HEK293 (cell line): ENCODE results near the gene PAPSS2.

Experiments
- CTCF ChIA-PET: fragments of 350-600 bp; formaldehyde crosslinking; extraction: SDS; loops from one replicate; lab custom pipeline; 2021; ENCODE audit warnings: antibody characterized with exemption; lab: Yijun Ruan, JAX
- POLR2A ChIA-PET: fragments of 300-600 bp; formaldehyde crosslinking; extraction: SDS; loops from one replicate; lab custom pipeline; 2020; ENCODE audit warnings: antibody characterized with exemption, inconsistent platforms; lab: Yijun Ruan, JAX
- H3K27ac ChIP-seq: fragments of 200-500 bp; sonication (Bioruptor generic); 2 replicates; pipeline ENCODE4 v1.5.1; 2014; ENCODE audit warnings: low read depth, low read length, control low read depth, inconsistent platforms; ENCODE audit errors: extremely low read depth
- H3K36me3 ChIP-seq, 2 experiments: fragments of 200-500 bp in 1 of 2; sonication (Bioruptor generic) in 1 of 2; 1 replicate in 1 of 2; 2 replicates in 1 of 2; pipeline ENCODE4 v1.5.1; 2014 to 2017; ENCODE audit warnings: inconsistent platforms in 2 of 2, low read length in 2 of 2; ENCODE audit not compliant: control insufficient read depth in 2 of 2, insufficient read depth in 1 of 2
- H3K4me1 ChIP-seq: fragments of 200-500 bp; sonication (Bioruptor generic); 2 replicates; pipeline ENCODE4 v1.5.1; 2014; ENCODE audit warnings: mild to moderate bottlenecking, low read length, inconsistent platforms; ENCODE audit not compliant: control insufficient read depth, insufficient read depth
- H3K4me3 ChIP-seq: 2 replicates; pipeline ENCODE4 v1.5.1; 2011; ENCODE audit warnings: low read depth, mild to moderate bottlenecking, control low read depth, low read length, moderate library complexity
- H3K9me3 ChIP-seq: fragments of 200-500 bp; sonication (Bioruptor generic); 2 replicates; pipeline ENCODE4 v1.5.1; 2014; ENCODE audit warnings: low read depth, low read length, inconsistent platforms; ENCODE audit not compliant: control insufficient read depth, insufficient read depth
- AEBP2 ChIP-seq: fragments of 450-650 bp; formaldehyde crosslinking; IDR thresholded peaks from 2 replicates; pipeline ENCODE4 v1.5.1; 2016; ENCODE audit warnings: missing biosample characterization, missing genetic modification characterization, borderline replicate concordance
- CTCF ChIP-seq: fragments of 450-650 bp; formaldehyde crosslinking; IDR thresholded peaks from 2 replicates; pipeline ENCODE4 v1.5.1; 2016; ENCODE audit warnings: missing biosample characterization, missing genetic modification characterization
- HIC1 ChIP-seq: fragments of 450-650 bp; formaldehyde crosslinking; IDR thresholded peaks from 2 replicates; pipeline ENCODE4 v1.5.1; 2016; ENCODE audit warnings: missing biosample characterization, missing genetic modification characterization
- MEIS1 ChIP-seq: sonication (generic); formaldehyde crosslinking; IDR thresholded peaks from 2 replicates; pipeline ENCODE4 v1.8.1; 2022; ENCODE audit warnings: missing genetic modification reagents, mild to moderate bottlenecking, borderline replicate concordance
- PRDM4 ChIP-seq: fragments of 450-650 bp; formaldehyde crosslinking; IDR thresholded peaks from 2 replicates; pipeline ENCODE4 v1.5.1; 2017; ENCODE audit warnings: missing biosample characterization, missing genetic modification characterization
- SCRT2 ChIP-seq: fragments of 450-650 bp; formaldehyde crosslinking; IDR thresholded peaks from 2 replicates; pipeline ENCODE4 v1.5.1; 2016; ENCODE audit warnings: missing biosample characterization, missing genetic modification characterization
- YY2 ChIP-seq: fragments of 450-650 bp; formaldehyde crosslinking; IDR thresholded peaks from 2 replicates; pipeline ENCODE4 v1.5.1; 2016; ENCODE audit warnings: missing biosample characterization, missing genetic modification characterization
- ZBTB10 ChIP-seq: fragments of 450-650 bp; formaldehyde crosslinking; IDR thresholded peaks from 2 replicates; pipeline ENCODE4 v1.5.1; 2016; ENCODE audit warnings: missing biosample characterization, missing genetic modification characterization
- ZBTB20 ChIP-seq: fragments of 450-650 bp; formaldehyde crosslinking; IDR thresholded peaks from 2 replicates; pipeline ENCODE4 v1.5.1; 2016; ENCODE audit warnings: missing biosample characterization, missing genetic modification characterization
- ZBTB48 ChIP-seq: fragments of 450-650 bp; formaldehyde crosslinking; IDR thresholded peaks from 2 replicates; pipeline ENCODE4 v1.5.1; 2016; ENCODE audit warnings: missing biosample characterization, missing genetic modification characterization
- ZNF112 ChIP-seq: fragments of 450-650 bp; formaldehyde crosslinking; IDR thresholded peaks from 2 replicates; pipeline ENCODE4 v1.5.0; 2017; ENCODE audit warnings: missing biosample characterization, missing genetic modification characterization
- ZNF133 ChIP-seq: fragments of 450-650 bp; formaldehyde crosslinking; IDR thresholded peaks from 2 replicates; pipeline ENCODE4 v1.5.1; 2016; ENCODE audit warnings: missing biosample characterization, missing genetic modification characterization
- ZNF16 ChIP-seq: fragments of 450-650 bp; formaldehyde crosslinking; IDR thresholded peaks from 2 replicates; pipeline ENCODE4 v1.5.1; 2016; ENCODE audit warnings: low read depth, missing biosample characterization, missing genetic modification characterization
- ZNF211 ChIP-seq: fragments of 450-650 bp; formaldehyde crosslinking; IDR thresholded peaks from 2 replicates; pipeline ENCODE4 v1.5.1; 2016; ENCODE audit warnings: low read depth, missing biosample characterization, missing genetic modification characterization
- ZNF292 ChIP-seq: fragments of 450-650 bp; formaldehyde crosslinking; IDR thresholded peaks from 2 replicates; pipeline ENCODE4 v1.5.1; 2016; ENCODE audit warnings: low read depth, missing biosample characterization, missing genetic modification characterization, borderline replicate concordance
- ZNF311 ChIP-seq: fragments of 450-650 bp; formaldehyde crosslinking; IDR thresholded peaks from 2 replicates; pipeline ENCODE4 v1.5.1; 2017; ENCODE audit warnings: missing biosample characterization, missing genetic modification characterization, borderline replicate concordance
- ZNF433 ChIP-seq: fragments of 450-650 bp; formaldehyde crosslinking; IDR thresholded peaks from 2 replicates; pipeline ENCODE4 v1.5.1; 2016; ENCODE audit warnings: missing biosample characterization, missing genetic modification characterization, low read depth
- ZNF549 ChIP-seq: fragments of 450-650 bp; IDR thresholded peaks from 2 replicates; pipeline ENCODE4 v1.5.1; 2018; ENCODE audit warnings: missing biosample characterization, missing genetic modification characterization, mild to moderate bottlenecking, inconsistent platforms, moderate library complexity
- ZNF596 ChIP-seq: fragments of 450-650 bp; IDR thresholded peaks from 2 replicates; pipeline ENCODE4 v1.5.0; 2018; ENCODE audit warnings: missing biosample characterization, mild to moderate bottlenecking, missing genetic modification characterization, moderate library complexity

The PAPSS2 gene

GRCh38 chr10:87729940-87730339 is 70.3 kb downstream of the PAPSS2 start (continued):
- TF ChIP-seq PRDM4 (tag by site-specific recombination) (no peak), YY2 (no peak), ZNF596 (no peak), ZNF292 (tag by site-specific recombination) (no peak), HIC1 (tag by site-specific recombination) (no peak), ZNF112 (tag by site-specific recombination) (no peak), ZBTB10 (no peak)

- H3K4me1 ChIP-seq = peaks cover 5% of the 10 kb centered on the region; the same call in 1 of the 2 replicates
- H3K4me3 ChIP-seq = no peak overlapping the region
- no peaks in the 10 kb centered on the region; a peak in 1 of 3 replicates for H3K36me3 ChIP-seq
- POLR2A ChIA-PET = no interaction called here
- no peak overlapping the region for H3K27ac ChIP-seq
- H3K9me3 ChIP-seq = no peaks in the 10 kb centered on the region
- CTCF ChIA-PET = interaction anchor here (0.6 to 3.8 kb wide), 9 partner anchors 14 to 1105 kb away, joined by 3 to 20 read pairs (median 3); no protein-coding TSS in a partner anchor
- TF ChIP-seq MEIS1 (no peak), ZNF16 (tag by site-specific recombination) (no peak), ZBTB10 (no peak), ZBTB20 (tag by site-specific recombination) (no peak), AEBP2 (tag by site-specific recombination) (no peak), CTCF (no peak), ZNF311 (no peak), ZBTB48 (no peak), ZNF133 (no peak), ZNF211 (tag by site-specific recombination) (no peak), SCRT2 (no peak), ZNF549 (no peak), HIC1 (tag by site-specific recombination) (no peak), ZNF433 (tag by site-specific recombination) (no peak)
These were observed 73.4 kb downstream of the PAPSS2 start for GRCh38 chr10:87733081-87733480.
